Ovary (tissue), 9 donors: ENCODE data around the gene HS6ST2. TPM values are rescaled to one million over a fixed set of nuclear protein-coding genes. Genes with fewer than 3 reads are reported as not detected.

ENCODE experiments used
- DNase-seq, 5 donors: peaks; one replicate each; pipeline ENCODE4 v3.0.0-alpha.2; 2019 to 2020
- H3K27ac ChIP-seq, 2 donors: fragments of 200-600 bp; one replicate each; pipeline versions ENCODE4 v1.5.1 to v1.8.0; 2019 to 2022
- H3K27me3 ChIP-seq: fragments of 200-600 bp; one replicate; pipeline ENCODE4 v1.8.0; 2022
- H3K36me3 ChIP-seq: fragments of 200-600 bp; sonication (generic); one replicate; pipeline ENCODE4 v1.5.1; 2019
- H3K4me1 ChIP-seq: one replicate; pipeline ENCODE4 v1.8.1; 2013; ENCODE audit warnings: mild to moderate bottlenecking, moderate library complexity; ENCODE audit not compliant: insufficient read depth
- H3K4me3 ChIP-seq: fragments of 200-600 bp; sonication (generic); one replicate; pipeline ENCODE4 v1.5.1; 2017
- H3K9me3 ChIP-seq, 2 donors: fragments of 200-600 bp in 1 of 2; sonication (generic) in 1 of 2; one replicate each; pipeline versions ENCODE4 v1.5.1 to v1.8.1; 2013 to 2019; ENCODE audit warnings: mild to moderate bottlenecking in 1 of 2, moderate library complexity in 1 of 2
- EP300 ChIP-seq: sonication (generic); formaldehyde crosslinking; IDR thresholded peaks from one replicate; pipeline ENCODE4 v1.6.1; 2017; ENCODE audit warnings: antibody characterized with exemption
- POLR2A ChIP-seq: fragments of 450-650 bp; IDR thresholded peaks from one replicate; pipeline ENCODE4 v1.6.1; 2017; ENCODE audit warnings: antibody characterized with exemption, mild to moderate bottlenecking, moderate library complexity
- WGBS, 3 donors: extraction: QIAGEN DNeasy Blood & Tissue Kit in 1 of 3; methylation state at CpG; one replicate each; pipeline versions ENCODE4 v1.1.5 to v1.1.7; 2013 to 2017; 5-methylcytosine and 5-hydroxymethylcytosine counted together
- intact Hi-C, 4 donors: fragments of 100-400 bp; cut with DNase I; formaldehyde crosslinking; loops; one replicate each; pipeline versions ENCODE4 v1.11.0 to v1.15.1; 2022 to 2023
- polyA plus RNA-seq, 2 donors: library from polyadenylated mRNA; stranded (reverse); fragments of 200-250 nt in 1 of 2; fragments of 350-450 nt in 1 of 2; fragmentation: Illumina TruSeq in 1 of 2; extraction: RNeasy Lipid Tissue Mini Kit (QIAGEN cat#74804) in 1 of 2; gene quantifications; one replicate each; pipeline ENCODE4 v1.2.3, GENCODE V29; 2013 to 2014
- total RNA-seq, 7 donors: library from RNA; depleted of rRNA in 2 of 7; stranded (reverse); fragments of >200 nt in 2 of 7; fragmentation: NEBNext Ultra II Directional in 3 of 7; extraction: Animal tissue kit (Norgen Biotek cat#: 25700) in 3 of 7; gene quantifications; one replicate each; pipeline versions ENCODE4 v1.1.0 to v1.2.4, GENCODE V29; 2016 to 2023
- TF ChIP-seq, protein P1 (sequence below), 3 donors: fragments of 450-650 bp in 2 of 3; fragments of 200-600 bp in 1 of 3; IDR thresholded peaks; one replicate each; pipeline versions ENCODE4 v1.5.1 to v1.8.0; 2016 to 2022; ENCODE audit warnings: antibody characterized with exemption in 3 of 3, mild to moderate bottlenecking in 1 of 3
- donor health status: DM: no; HTN: no; CAD: no; lungs with moderate emphysema.
- donor health status: DM: no; HTN: no; CAD: no.
- donor health status: Bipolar disorder and iron deficiency.
- donor health status: DM: yes; HTN: yes; CAD: no.
- donor health status: DM: no; HTN: no; CAD: no.
- donor health status: DM: yes; HTN: yes; CAD: no.

Gene HS6ST2
- total and polyA plus RNA-seq, 9 donors = 5.9 to 29.0 (median 12.9) TPM

DNA sequence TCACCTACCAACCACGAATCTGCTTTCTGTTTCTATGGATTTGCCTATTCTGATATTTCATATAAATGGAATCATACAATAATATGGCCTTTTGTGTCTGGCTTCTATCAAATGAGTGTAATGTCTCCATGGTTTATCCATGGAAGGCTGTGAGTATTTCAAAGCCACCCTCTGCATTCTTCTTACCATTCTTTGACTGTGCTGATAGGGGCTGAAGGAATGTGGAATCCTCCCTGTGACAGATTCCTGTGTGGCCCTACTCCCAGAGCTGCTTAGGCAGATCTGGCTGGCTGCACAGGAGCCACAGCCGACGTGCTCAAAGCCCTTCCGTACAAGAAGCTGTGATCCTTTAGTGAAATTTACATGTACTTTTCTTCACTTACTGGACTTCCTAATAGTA lies 163.2 kb downstream of the HS6ST2 start:
- no peaks in the 10 kb centered on the region for H3K36me3 ChIP-seq
- H3K9me3 ChIP-seq = no peaks in the 10 kb centered on the region
- intact Hi-C loops = no loop called here
- H3K4me3 ChIP-seq = no peak overlapping the region
- H3K27me3 ChIP-seq = no peaks in the 10 kb centered on the region
- no peaks in the 10 kb centered on the region for H3K4me1 ChIP-seq
- no peak for DNase-seq
- TF ChIP-seq POLR2A (no peak), EP300 (no peak)
- TF ChIP-seq, protein P1, sequence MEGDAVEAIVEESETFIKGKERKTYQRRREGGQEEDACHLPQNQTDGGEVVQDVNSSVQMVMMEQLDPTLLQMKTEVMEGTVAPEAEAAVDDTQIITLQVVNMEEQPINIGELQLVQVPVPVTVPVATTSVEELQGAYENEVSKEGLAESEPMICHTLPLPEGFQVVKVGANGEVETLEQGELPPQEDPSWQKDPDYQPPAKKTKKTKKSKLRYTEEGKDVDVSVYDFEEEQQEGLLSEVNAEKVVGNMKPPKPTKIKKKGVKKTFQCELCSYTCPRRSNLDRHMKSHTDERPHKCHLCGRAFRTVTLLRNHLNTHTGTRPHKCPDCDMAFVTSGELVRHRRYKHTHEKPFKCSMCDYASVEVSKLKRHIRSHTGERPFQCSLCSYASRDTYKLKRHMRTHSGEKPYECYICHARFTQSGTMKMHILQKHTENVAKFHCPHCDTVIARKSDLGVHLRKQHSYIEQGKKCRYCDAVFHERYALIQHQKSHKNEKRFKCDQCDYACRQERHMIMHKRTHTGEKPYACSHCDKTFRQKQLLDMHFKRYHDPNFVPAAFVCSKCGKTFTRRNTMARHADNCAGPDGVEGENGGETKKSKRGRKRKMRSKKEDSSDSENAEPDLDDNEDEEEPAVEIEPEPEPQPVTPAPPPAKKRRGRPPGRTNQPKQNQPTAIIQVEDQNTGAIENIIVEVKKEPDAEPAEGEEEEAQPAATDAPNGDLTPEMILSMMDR (IDR thresholded peaks at IDR 0.05) = no peak
- no peak overlapping the region for H3K27ac ChIP-seq
- WGBS, 3 donors = 54 to 66% (median 59%) methylated on average over 4 of the region's 4 CpGs

DNA sequence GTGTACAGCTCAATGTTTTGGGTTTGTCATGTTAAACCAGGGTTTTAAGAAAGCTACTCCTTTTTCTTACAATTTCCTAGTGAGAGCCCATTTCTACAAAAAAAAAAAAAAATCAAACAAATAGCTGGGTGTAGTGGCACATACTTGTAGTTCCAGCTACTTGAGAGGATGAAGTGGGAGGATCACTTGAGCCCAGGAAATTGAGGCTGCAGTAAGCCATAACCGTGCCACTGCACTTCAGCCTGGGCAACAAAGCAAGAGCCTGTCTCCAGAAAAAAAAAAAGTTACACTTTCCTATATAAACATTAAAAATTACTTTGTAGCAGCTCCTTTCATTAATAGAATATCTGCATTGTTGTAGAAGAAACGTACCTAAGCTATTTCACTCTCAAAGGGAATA lies 166.7 kb downstream of the HS6ST2 start:
- Histone ChIP-seq H3K27ac (no peak overlapping the region), H3K4me3 (no peak overlapping the region), H3K9me3 (no peaks in the 10 kb centered on the region), H3K27me3 (no peaks in the 10 kb centered on the region), H3K4me1 (no peaks in the 10 kb centered on the region), H3K36me3 (no peaks in the 10 kb centered on the region)
- intact Hi-C loops = no loop called here
- WGBS, 3 donors = 57 to 68% (median 64%) methylated on average over 2 of the region's 2 CpGs
- no peak for DNase-seq
- TF ChIP-seq EP300 (no peak), POLR2A (no peak)
- TF ChIP-seq, protein P1 (IDR thresholded peaks at IDR 0.05) = no peak

DNA sequence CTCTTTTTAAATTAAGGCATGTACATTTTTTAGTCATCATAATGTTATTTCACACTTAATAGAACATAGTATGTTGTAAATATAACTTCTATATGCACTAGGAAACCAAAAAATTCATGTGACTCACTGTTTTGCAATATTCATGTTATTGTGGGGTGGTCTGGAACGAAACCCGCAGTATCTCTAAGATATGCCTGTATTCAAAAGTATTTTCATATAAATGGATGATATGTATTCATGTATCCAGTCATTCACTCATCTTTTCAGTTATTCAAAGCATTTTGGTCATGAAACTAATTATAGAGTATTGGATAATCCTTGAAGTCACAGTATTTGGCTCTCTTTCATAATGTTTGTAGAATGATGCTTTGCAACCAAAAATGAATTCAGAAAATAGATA lies 168.1 kb downstream of the HS6ST2 start:
- Histone ChIP-seq H3K27ac (no peak overlapping the region), H3K9me3 (no peaks in the 10 kb centered on the region), H3K4me3 (no peak overlapping the region), H3K36me3 (no peaks in the 10 kb centered on the region), H3K4me1 (no peaks in the 10 kb centered on the region), H3K27me3 (no peaks in the 10 kb centered on the region)
- WGBS, 3 donors = 68 to 92% (median 69%) methylated on average over 2 of the region's 2 CpGs
- intact Hi-C loops = no loop called here
- no peak for DNase-seq
- no peak for TF ChIP-seq EP300
- TF ChIP-seq, protein P1 (IDR thresholded peaks at IDR 0.05) = no peak

GRCh38 chrX:132786217-132786616 lies 172.2 kb downstream of the HS6ST2 start:
- Histone ChIP-seq H3K27me3 (no peaks in the 10 kb centered on the region), H3K4me3 (no peak overlapping the region), H3K9me3 (no peaks in the 10 kb centered on the region), H3K36me3 (no peaks in the 10 kb centered on the region), H3K4me1 (no peaks in the 10 kb centered on the region), H3K27ac (no peak overlapping the region)
- TF ChIP-seq POLR2A = no peak
- WGBS, 3 donors = 69 to 92% (median 73%) methylated on average over 1 of the region's 1 CpG
- intact Hi-C loops = no loop called here
- DNase-seq = no peak

DNA sequence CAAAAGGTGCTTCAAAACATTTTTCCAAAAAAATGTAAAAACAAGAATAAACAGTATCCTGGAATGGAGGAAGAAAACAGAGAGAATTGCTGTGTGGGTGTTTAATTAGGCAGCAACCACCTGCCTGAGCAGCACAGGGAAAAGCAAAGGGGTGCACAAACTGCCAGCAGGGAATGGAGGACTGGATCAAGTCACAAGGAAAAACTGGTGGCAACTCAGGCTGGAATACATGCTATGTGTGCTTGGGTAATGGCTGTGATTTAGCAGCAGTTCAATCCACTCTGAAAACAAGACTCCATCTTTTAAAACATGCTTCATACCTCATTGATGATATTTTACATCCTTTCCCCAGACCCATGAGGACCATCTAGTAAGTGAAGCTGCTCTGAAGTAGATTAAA lies 179.5 kb downstream of the HS6ST2 start:
- DNase-seq = no peak
- Histone ChIP-seq H3K4me1 (peaks cover 2% of the 10 kb centered on the region), H3K36me3 (no peaks in the 10 kb centered on the region), H3K27ac (no peak overlapping the region), H3K9me3 (no peaks in the 10 kb centered on the region), H3K27me3 (no peaks in the 10 kb centered on the region), H3K4me3 (no peak overlapping the region)
- intact Hi-C loops = no loop called here
- TF ChIP-seq, protein P1 (IDR thresholded peaks at IDR 0.05) = no peak
- no peak for TF ChIP-seq POLR2A
- TF ChIP-seq EP300 = no peak
